ENCODE measurements around the gene CDCA7L.
"Not testable (repeated sequence)": the region's sequence is repeated elsewhere in the genome, so short reads cannot be mapped to it uniquely, and the experiment has no call there.

Gene CDCA7L

GRCh38 chr7:21908746-21909145 lies 37.0 kb downstream of the CDCA7L start:
- no peak for DNase-seq (ENCODE audit: low read depth in 3 of 3)

GRCh38 chr7:21903020-21903786 lies 42.5 kb downstream of the CDCA7L start:
- no peak for DNase-seq (ENCODE audit: low read depth in 3 of 3)

GRCh38 chr7:21902240-21902639 lies 43.5 kb downstream of the CDCA7L start:
- DNase-seq (ENCODE audit: low read depth in 3 of 3) = no peak

- no peak for DNase-seq (ENCODE audit: low read depth in 3 of 3)
Observed at GRCh38 chr7:21898265-21898930, 47.3 kb downstream of the CDCA7L start.

GRCh38 chr7:21893401-21893800 lies 52.3 kb downstream of the CDCA7L start:
- DNase-seq (ENCODE audit: low read depth in 3 of 3) = no peak

- DNase-seq (ENCODE audit: low read depth in 3 of 3) = no peak
Observed at GRCh38 chr7:21891291-21891690, 54.4 kb downstream of the CDCA7L start.

GRCh38 chr7:21887779-21888178 lies 57.9 kb downstream of the CDCA7L start:
- no peak for DNase-seq (ENCODE audit: low read depth in 3 of 3)

- no peak for DNase-seq (ENCODE audit: low read depth in 3 of 3)
Observed at GRCh38 chr7:21887353-21887752, 58.3 kb downstream of the CDCA7L start.

- no peak for DNase-seq (ENCODE audit: low read depth in 3 of 3)
Observed at GRCh38 chr7:21886396-21886795, 59.3 kb downstream of the CDCA7L start.

GRCh38 chr7:21884496-21884895 lies 61.2 kb downstream of the CDCA7L start:
- no peak for DNase-seq (ENCODE audit: low read depth in 3 of 3)

GRCh38 chr7:21883501-21883900 lies 62.2 kb downstream of the CDCA7L start:
- not testable (repeated sequence) for DNase-seq (ENCODE audit: low read depth in 3 of 3)

GRCh38 chr7:21883069-21883468 lies 62.6 kb downstream of the CDCA7L start:
- DNase-seq (ENCODE audit: low read depth in 3 of 3) = no peak

GRCh38 chr7:21869785-21870402 lies 75.8 kb downstream of the CDCA7L start:
- DNase-seq (ENCODE audit: low read depth in 3 of 3) = no peak

GRCh38 chr7:21868576-21868850 lies 77.2 kb downstream of the CDCA7L start:
- no peak for DNase-seq (ENCODE audit: low read depth in 3 of 3)

GRCh38 chr7:21867816-21868575 lies 77.7 kb downstream of the CDCA7L start:
- no peak for DNase-seq (ENCODE audit: low read depth in 3 of 3)

- DNase-seq (ENCODE audit: low read depth in 3 of 3) = no peak
Observed at GRCh38 chr7:21867226-21867625, 78.5 kb downstream of the CDCA7L start.

- no peak for DNase-seq (ENCODE audit: low read depth in 3 of 3)
Observed at GRCh38 chr7:21866731-21867130, 79.0 kb downstream of the CDCA7L start.

- DNase-seq (ENCODE audit: low read depth in 3 of 3) = not testable (repeated sequence)
Observed at GRCh38 chr7:21865631-21866204, 80.0 kb downstream of the CDCA7L start.

GRCh38 chr7:21851559-21851967 lies 94.1 kb downstream of the CDCA7L start:
- DNase-seq (ENCODE audit: low read depth in 3 of 3) = no peak

Measured in stimulated activated CD4-positive, alpha-beta T cell treated with anti-CD3 and anti-CD28 coated beads, TNF-alpha, amount 100 ng/mL, for 4 hours (primary cell).